H1 (cell line): Measurements from ENCODE around the gene SND1. TPM values are rescaled to one million over a fixed set of nuclear protein-coding genes. Genes with fewer than 3 reads are reported as not detected.

Experiments used
- CTCF ChIA-PET: fragments of 300-600 bp; sonication (Branson Sonifier 250); formaldehyde crosslinking; loops from one replicate; lab custom pipeline; 2021; ENCODE audit not compliant: partially characterized antibody; lab: Charles Lee
- POLR2A ChIA-PET: fragments of 300-600 bp; sonication (Branson Sonifier 250); formaldehyde crosslinking; loops from one replicate; lab custom pipeline; 2021; ENCODE audit warnings: inconsistent platforms; ENCODE audit not compliant: partially characterized antibody; lab: Charles Lee
- DNase-seq, 2 experiments: peaks; one replicate each; pipeline versions ENCODE4 v3.0.0 to v3.0.0-alpha.2; 2010 to 2022; ENCODE audit warnings: low spot score in 2 of 2, low read depth in 1 of 2, mixed read lengths in 1 of 2
- FAIRE-seq: peaks from 2 replicates; lab custom pipeline; 2011; peaks lifted over from hg19 to GRCh38; lab: Jason Lieb, UNC
- H2AFZ ChIP-seq: 2 replicates; pipeline ENCODE4 v1.8.1; 2012; ENCODE audit warnings: low read length, inconsistent platforms
- H2AK5ac ChIP-seq: 2 replicates; pipeline ENCODE4 v1.6.1; 2013; ENCODE audit warnings: low read depth, low read length
- H2BK120ac ChIP-seq: replicated peaks from 2 replicates; pipeline ENCODE3; 2013; ENCODE audit warnings: low read depth, low read length, inconsistent platforms
- H2BK12ac ChIP-seq: 2 replicates; pipeline ENCODE4 v1.6.1; 2013; ENCODE audit warnings: low read depth, low read length
- H2BK15ac ChIP-seq: 2 replicates; pipeline ENCODE4 v1.6.1; 2013; ENCODE audit warnings: low read length
- H2BK20ac ChIP-seq: 2 replicates; pipeline ENCODE4 v1.6.1; 2013; ENCODE audit warnings: low read length
- H2BK5ac ChIP-seq: 2 replicates; pipeline ENCODE4 v1.6.1; 2013; ENCODE audit warnings: low read depth, low read length
- H3K14ac ChIP-seq: 2 replicates; pipeline ENCODE4 v1.6.1; 2013; ENCODE audit warnings: inconsistent platforms; ENCODE audit not compliant: insufficient read length
- H3K18ac ChIP-seq: 2 replicates; pipeline ENCODE4 v1.6.1; 2013; ENCODE audit warnings: low read length; ENCODE audit errors: extremely low read depth
- H3K23ac ChIP-seq: 2 replicates; pipeline ENCODE4 v1.6.1; 2013; ENCODE audit warnings: inconsistent platforms; ENCODE audit not compliant: insufficient read length
- H3K23me2 ChIP-seq: 2 replicates; pipeline ENCODE4 v1.6.1; 2013; ENCODE audit warnings: low read depth, low read length
- H3K27ac ChIP-seq: 2 replicates; pipeline ENCODE4 v1.6.1; 2011; ENCODE audit warnings: low read depth, low read length, inconsistent platforms
- H3K27me3 ChIP-seq, 4 experiments: replicated peaks in 1 of 4; 1 replicate in 1 of 4; 2 replicates in 3 of 4; pipeline versions ENCODE4 v1.6.1 to v1.8.1; 2011 to 2013; ENCODE audit warnings: low read length in 3 of 4, mild to moderate bottlenecking in 3 of 4, inconsistent platforms in 2 of 4, mixed read lengths in 2 of 4, moderate library complexity in 1 of 4; ENCODE audit not compliant: control insufficient read depth in 3 of 4, insufficient read depth in 3 of 4; ENCODE audit errors: extremely low read depth in 1 of 4
- H3K36me3 ChIP-seq, 4 experiments: 2 replicates each; pipeline versions ENCODE4 v1.6.1 to v1.8.1; 2011 to 2013; ENCODE audit warnings: mild to moderate bottlenecking in 4 of 4, low read length in 3 of 4, moderate library complexity in 2 of 4, control low read depth in 1 of 4, inconsistent platforms in 1 of 4; ENCODE audit not compliant: insufficient read depth in 4 of 4, control insufficient read depth in 2 of 4
- H3K4ac ChIP-seq: replicated peaks from 2 replicates; pipeline ENCODE3; 2013; ENCODE audit warnings: low read length, low read depth, mixed read lengths, inconsistent platforms; ENCODE audit not compliant: insufficient read length
- H3K4me1 ChIP-seq, 4 experiments: replicated peaks in 1 of 4; 1 replicate in 1 of 4; 2 replicates in 3 of 4; pipeline versions ENCODE4 v1.6.1 to v1.8.1; 2011 to 2013; ENCODE audit warnings: low read length in 3 of 4, inconsistent platforms in 2 of 4, mixed read lengths in 1 of 4; ENCODE audit not compliant: insufficient read depth in 4 of 4, control insufficient read depth in 3 of 4
- H3K4me2 ChIP-seq, 2 experiments: 2 replicates each; pipeline versions ENCODE4 v1.6.1 to v1.8.1; 2011 to 2013; ENCODE audit warnings: low read depth in 2 of 2, low read length in 2 of 2, control low read depth in 1 of 2, inconsistent platforms in 1 of 2, mild to moderate bottlenecking in 1 of 2; ENCODE audit not compliant: insufficient read depth in 1 of 2
- H3K4me3 ChIP-seq, 4 experiments: fragments of 200-600, 300-600 bp in 1 of 4; sonication (generic), shearing (Covaris generic), sonication (Bioruptor Twin) in 1 of 4; 2 replicates each; pipeline versions ENCODE4 v1.5.1 to v1.8.1; 2011 to 2016; ENCODE audit warnings: low read length in 4 of 4, low read depth in 3 of 4, control low read depth in 2 of 4, inconsistent platforms in 2 of 4, mild to moderate bottlenecking in 2 of 4, mixed read lengths in 1 of 4, moderate library complexity in 1 of 4; ENCODE audit not compliant: insufficient read depth in 2 of 4; ENCODE audit errors: extremely low read depth in 1 of 4
- H3K56ac ChIP-seq: replicated peaks from 2 replicates; pipeline ENCODE3; 2013; ENCODE audit warnings: low read depth, mild to moderate bottlenecking, mixed read lengths, low read length, inconsistent platforms; ENCODE audit not compliant: insufficient read length
- H3K79me1 ChIP-seq: 2 replicates; pipeline ENCODE4 v1.6.1; 2013; ENCODE audit warnings: low read depth, low read length, control low read depth
- H3K79me2 ChIP-seq, 2 experiments: 2 replicates each; pipeline versions ENCODE4 v1.6.1 to v1.8.1; 2012 to 2013; ENCODE audit warnings: low read length in 2 of 2, mild to moderate bottlenecking in 2 of 2, inconsistent platforms in 1 of 2; ENCODE audit not compliant: insufficient read depth in 2 of 2, control insufficient read depth in 1 of 2
- H3K9ac ChIP-seq, 4 experiments: replicated peaks in 1 of 4; 1 replicate in 1 of 4; 2 replicates in 3 of 4; pipeline versions ENCODE4 v1.6.1 to v1.8.1; 2011 to 2013; ENCODE audit warnings: low read depth in 3 of 4, low read length in 3 of 4, control low read depth in 2 of 4, mild to moderate bottlenecking in 2 of 4, moderate library complexity in 2 of 4, inconsistent platforms in 1 of 4; ENCODE audit errors: extremely low read depth in 1 of 4
- H3K9me3 ChIP-seq, 2 experiments: 2 replicates each; pipeline versions ENCODE4 v1.6.1 to v1.8.1; 2012 to 2013; ENCODE audit warnings: mild to moderate bottlenecking in 2 of 2, moderate library complexity in 2 of 2, control low read depth in 1 of 2, inconsistent platforms in 1 of 2, low read depth in 1 of 2, low read length in 1 of 2, mixed read lengths in 1 of 2; ENCODE audit not compliant: insufficient read depth in 2 of 2
- H4K20me1 ChIP-seq, 2 experiments: replicated peaks in 1 of 2; 2 replicates each; pipeline versions ENCODE3 to v1.8.1; 2011 to 2013; ENCODE audit warnings: inconsistent platforms in 2 of 2, low read length in 2 of 2, mild to moderate bottlenecking in 1 of 2; ENCODE audit not compliant: insufficient read depth in 2 of 2, control insufficient read depth in 1 of 2
- H4K5ac ChIP-seq: 2 replicates; pipeline ENCODE4 v1.6.1; 2013; ENCODE audit warnings: low read length, low read depth, mixed read lengths, inconsistent platforms; ENCODE audit not compliant: insufficient read length
- H4K8ac ChIP-seq: 2 replicates; pipeline ENCODE4 v1.8.0; 2013; ENCODE audit warnings: mild to moderate bottlenecking, moderate library complexity, low read length, inconsistent platforms; ENCODE audit not compliant: insufficient read depth; ENCODE audit errors: extremely low read depth
- H4K91ac ChIP-seq: replicated peaks from 2 replicates; pipeline ENCODE3; 2013; ENCODE audit warnings: low read length, mixed read lengths, inconsistent platforms; ENCODE audit not compliant: insufficient read length
- ATF3 ChIP-seq: IDR thresholded peaks from 2 replicates; pipeline ENCODE4 v1.6.1; 2011; ENCODE audit warnings: low read depth, mild to moderate bottlenecking, low read length; ENCODE audit not compliant: insufficient read depth
- CBX8 ChIP-seq: fragments of 300-800, 300-1000 bp; sonication (generic); IDR thresholded peaks from 2 replicates; pipeline ENCODE4 v1.7.1; 2016; ENCODE audit warnings: low read depth, low read length, borderline replicate concordance
- CREB1 ChIP-seq: IDR thresholded peaks from 2 replicates; pipeline ENCODE4 v1.6.1; 2012; ENCODE audit warnings: inconsistent platforms
- GABPA ChIP-seq: IDR thresholded peaks from 2 replicates; pipeline ENCODE4 v1.6.1; 2011; ENCODE audit warnings: mild to moderate bottlenecking, low read length, moderate library complexity, borderline replicate concordance; ENCODE audit not compliant: insufficient read depth
- GTF2F1 ChIP-seq: IDR thresholded peaks from 2 replicates; pipeline ENCODE4 v1.6.1; 2012; ENCODE audit warnings: low read depth, low read length, improper control_type of control experiment, borderline replicate concordance
- HDAC6 ChIP-seq: IDR thresholded peaks from one replicate; pipeline ENCODE4 v1.7.1; 2012; ENCODE audit warnings: low read depth, mild to moderate bottlenecking, inconsistent platforms, low read length, moderate library complexity
- JUN ChIP-seq: IDR thresholded peaks from 2 replicates; pipeline ENCODE4 v1.6.1; 2011; ENCODE audit warnings: low read depth, mild to moderate bottlenecking, improper control_type of control experiment, low read length
- KDM4A ChIP-seq: IDR thresholded peaks from one replicate; pipeline ENCODE4 v1.7.1; 2012; ENCODE audit warnings: low read depth, mild to moderate bottlenecking, moderate library complexity, low read length, inconsistent platforms; ENCODE audit not compliant: severe bottlenecking
- KDM5A ChIP-seq: fragments of 200-600 bp; IDR thresholded peaks from 2 replicates; pipeline ENCODE4 v1.7.1; 2012; ENCODE audit warnings: mild to moderate bottlenecking, low read length, inconsistent platforms, mixed read lengths
- NANOG ChIP-seq: IDR thresholded peaks from 2 replicates; pipeline ENCODE4 v1.6.1; 2011; ENCODE audit warnings: low read length, low read depth, mild to moderate bottlenecking, inconsistent platforms; ENCODE audit not compliant: insufficient read depth, poor library complexity, severe bottlenecking
- SIN3A ChIP-seq, 2 experiments: IDR thresholded peaks in 1 of 2; conservative IDR thresholded peaks in 1 of 2; 2 replicates each; pipeline ENCODE4 v1.6.1; 2011 to 2012; ENCODE audit warnings: low read length in 2 of 2, improper control_type of control experiment in 1 of 2, low read depth in 1 of 2, mild to moderate bottlenecking in 1 of 2
- SP4 ChIP-seq: IDR thresholded peaks from 2 replicates; pipeline ENCODE4 v1.6.1; 2012; ENCODE audit warnings: low read length, inconsistent platforms
- TEAD4 ChIP-seq: IDR thresholded peaks from 2 replicates; pipeline ENCODE4 v1.6.1; 2012; ENCODE audit warnings: low read depth, low read length, inconsistent platforms, mixed read lengths
- ZNF274 ChIP-seq: IDR thresholded peaks from 2 replicates; pipeline ENCODE4 v1.7.0; 2012; ENCODE audit warnings: low read length, borderline replicate concordance; ENCODE audit errors: extremely low read depth
- WGBS, 2 experiments: shearing (Covaris generic) in 1 of 2; methylation state at CpG; one replicate each; pipeline versions ENCODE4 v1.1.6 to v1.1.7; 2013 to 2015; ENCODE audit warnings: low lambda C conversion rate in 2 of 2, mixed read lengths in 2 of 2, inconsistent platforms in 1 of 2, low coverage in 1 of 2, missing lambda C conversion rate in 1 of 2; ENCODE audit not compliant: insufficient replicate concordance in 2 of 2, insufficient coverage in 1 of 2, insufficient read length in 1 of 2; ENCODE audit errors: extremely low coverage in 1 of 2, missing lambda C conversion rate in 1 of 2; 5-methylcytosine and 5-hydroxymethylcytosine counted together
- polyA plus RNA-seq, 7 experiments: library from polyadenylated mRNA; depleted of rRNA in 3 of 7; stranded (reverse) in 5 of 7; unstranded in 2 of 7; fragments of >200 nt in 5 of 7; fragments of 200-250 nt in 2 of 7; gene quantifications; 1 replicate in 5 of 7; 2 replicates in 1 of 7; 4 replicates in 1 of 7; pipeline versions ENCODE4 v1.2.1 to v1.2.3, GENCODE V29; 2011 to 2013; ENCODE audit warnings: missing spikeins in 2 of 7, mixed read lengths in 2 of 7
- total RNA-seq: library from RNA; stranded (reverse); fragmentation: NEBNext Ultra II Directional; extraction: Animal tissue kit (Norgen Biotek cat#: 25700); gene quantifications from 2 replicates; pipeline ENCODE4 v1.2.1, GENCODE V29; 2021

Gene SND1
- total and polyA plus RNA-seq, 2 of the 8 experiments (the other 6 are each of a cell fraction or from before 2014, with no cell fraction given) = 122 to 290 TPM

- Histone ChIP-seq H4K20me1 (peaks cover 2 to 7% of the 10 kb centered on the region in 2 experiments), H3K4ac (no peak overlapping the region), H3K4me2 (no peak overlapping the region), H2BK120ac (no peak overlapping the region), H3K4me1 (peaks cover 0 to 16% (median 4%) of the 10 kb centered on the region in 4 experiments; a peak in 6 of 7 replicates), H3K23me2 (no peaks in the 10 kb centered on the region; the same call in 1 of the 2 replicates), H3K79me2 (peaks cover 3 to 97% of the 10 kb centered on the region in 2 experiments; a peak in 3 of 4 replicates), H3K23ac (no peak overlapping the region), H3K79me1 (peaks cover 12% of the 10 kb centered on the region), H3K9ac (no peak overlapping the region), H3K27me3 (no peaks in the 10 kb centered on the region), H2BK15ac (no peak overlapping the region), H3K36me3 (no peaks in the 10 kb centered on the region), H2AK5ac (no peak overlapping the region), H3K4me3 (no peak overlapping the region), H2AFZ (no peak overlapping the region), H4K5ac (no peak overlapping the region), H2BK12ac (no peak overlapping the region), H4K91ac (no peak overlapping the region), H3K56ac (no peak overlapping the region), H3K18ac (no peak overlapping the region), H3K27ac (no peak overlapping the region), H3K9me3 (no peaks in the 10 kb centered on the region), H4K8ac (no peak overlapping the region), H2BK5ac (no peak overlapping the region), H3K14ac (no peak overlapping the region), H2BK20ac (no peak overlapping the region)
- DNase-seq (no peak), FAIRE-seq (no peak)
- 82% methylated on average over 1 of the region's 1 CpG; no CpG with 5 or more reads in 1 of the 2 experiments for WGBS, 2 experiments
- POLR2A ChIA-PET = no interaction called here
- CTCF ChIA-PET = no interaction called here
- TF ChIP-seq ATF3 = no peak
- no peak for TF ChIP-seq HDAC6
- no peak for TF ChIP-seq GTF2F1
- TF ChIP-seq TEAD4 = no peak
- no peak for TF ChIP-seq SP4
- no peak for TF ChIP-seq ZNF274
- no peak for TF ChIP-seq NANOG
- no peak for TF ChIP-seq CREB1
- TF ChIP-seq SIN3A (conservative IDR thresholded peaks at IDR 0.05 in 1 of 2, IDR thresholded peaks at IDR 0.05 in 1 of 2; ENCODE audit: low read depth in 1 of 2, low read length in 2 of 2) = no peak
- TF ChIP-seq CBX8 = no peak
- no peak for TF ChIP-seq KDM4A
- no peak for TF ChIP-seq GABPA
- TF ChIP-seq KDM5A = no peak
- TF ChIP-seq JUN = no peak
Measured at GRCh38 chr7:127752829-127753228, 100.8 kb downstream of the SND1 start.
